HL-60 (cell line): ENCODE measurements around the gene SPATA21.

Experiments
- CTCF ChIP-seq: IDR thresholded peaks from one replicate; pipeline ENCODE4 v1.5.1; 2011; ENCODE audit warnings: low read length, control low read depth, inconsistent platforms; ENCODE audit not compliant: insufficient read depth
- GABPA ChIP-seq: IDR thresholded peaks from 2 replicates; pipeline ENCODE4 v1.6.1; 2012; ENCODE audit warnings: low read depth
- POLR2AphosphoS5 ChIP-seq: IDR thresholded peaks from 2 replicates; pipeline ENCODE4 v1.6.1; 2012; ENCODE audit warnings: low read depth
- REST ChIP-seq: IDR thresholded peaks from 2 replicates; pipeline ENCODE4 v1.6.1; 2012; ENCODE audit warnings: low read depth; ENCODE audit not compliant: insufficient replicate concordance

- no peak for TF ChIP-seq CTCF
- no peak for TF ChIP-seq REST
- no peak for TF ChIP-seq POLR2AphosphoS5
- no peak for TF ChIP-seq GABPA
Observed at GRCh38 chr1:16436946-16437474, at the start of gene SPATA21.
